HepG2 (cell line): ENCODE results near the gene CDH8. TPM values are rescaled to one million over a fixed set of nuclear protein-coding genes. Genes with fewer than 3 reads are reported as not detected.

Experiments
- ATAC-seq: fragments of 200-7000 bp; cut with Tn5 transposase; 3 replicates; pipeline ENCODE4 v1.9.1; 2020; ENCODE audit warnings: mild to moderate bottlenecking, moderate library complexity
- BruUV-seq: library from RNA; stranded (reverse); fragments of 400-500 nt; replicated peaks from 2 replicates; lab custom pipeline; 2021; lab: Mats Ljungman, UMichigan
- CTCF ChIA-PET: fragments of 300-600 bp; formaldehyde crosslinking; extraction: SDS; loops from one replicate; lab custom pipeline; 2021; ENCODE audit warnings: low total read pairs, inconsistent platforms, low intra/inter-chr PET ratio; lab: Yijun Ruan, JAX
- POLR2A ChIA-PET: fragments of 350-600 bp; sonication (Branson Sonifier 250); formaldehyde crosslinking; loops from one replicate; lab custom pipeline; 2020; ENCODE audit warnings: antibody characterized with exemption, inconsistent platforms; lab: Yijun Ruan, JAX
- DNase-seq: peaks from one replicate; pipeline ENCODE4 v3.0.0-alpha.2; 2015; ENCODE audit warnings: low spot score
- FAIRE-seq: peaks from 3 replicates; lab custom pipeline; 2011; peaks lifted over from hg19 to GRCh38; lab: Jason Lieb, UNC
- H2AFZ ChIP-seq: one replicate; pipeline ENCODE4 v1.6.1; 2011; ENCODE audit warnings: low read length, inconsistent platforms
- H3K27ac ChIP-seq: fragments of 300-600 bp; 3 replicates; pipeline ENCODE4 v1.8.0; 2011; ENCODE audit warnings: mixed run types, mild to moderate bottlenecking, mixed read lengths, low read length, inconsistent platforms; ENCODE audit not compliant: insufficient read depth; ENCODE audit errors: extremely low read length
- H3K27me3 ChIP-seq, 2 experiments: fragments of 200-600 bp in 1 of 2; 2 replicates in 1 of 2; 3 replicates in 1 of 2; pipeline versions ENCODE4 v1.6.0 to v1.8.0; 2011; ENCODE audit warnings: low read length in 2 of 2, mild to moderate bottlenecking in 2 of 2, moderate library complexity in 2 of 2, inconsistent platforms in 1 of 2; ENCODE audit not compliant: insufficient read depth in 2 of 2, control insufficient read depth in 1 of 2
- H3K36me3 ChIP-seq, 2 experiments: fragments of 200-600 bp in 1 of 2; replicated peaks in 1 of 2; 2 replicates in 1 of 2; 3 replicates in 1 of 2; pipeline versions ENCODE4 v1.5.1 to v1.8.0; 2011; ENCODE audit warnings: low read length in 2 of 2, inconsistent platforms in 1 of 2; ENCODE audit not compliant: insufficient read depth in 2 of 2, control insufficient read depth in 1 of 2
- H3K4me1 ChIP-seq: 2 replicates; pipeline ENCODE4 v1.5.1; 2012; ENCODE audit warnings: low read length, inconsistent platforms; ENCODE audit not compliant: insufficient read depth
- H3K4me2 ChIP-seq: 2 replicates; pipeline ENCODE4 v1.6.0; 2011; ENCODE audit warnings: low read depth, low read length, inconsistent platforms
- H3K4me3 ChIP-seq, 3 experiments: fragments of 200-600 bp in 1 of 3; sonication (generic), shearing (Covaris generic) in 1 of 3; replicated peaks in 1 of 3; 2 replicates each; pipeline ENCODE4 v1.5.1; 2011 to 2016; ENCODE audit warnings: low read length in 3 of 3, inconsistent platforms in 2 of 3, low read depth in 2 of 3, mild to moderate bottlenecking in 2 of 3, control low read depth in 1 of 3, mixed read lengths in 1 of 3; ENCODE audit not compliant: insufficient read depth in 1 of 3
- H3K79me2 ChIP-seq: one replicate; pipeline ENCODE4 v1.6.1; 2011; ENCODE audit warnings: low read length, inconsistent platforms; ENCODE audit not compliant: insufficient read depth
- H3K9ac ChIP-seq: 2 replicates; pipeline ENCODE4 v1.6.0; 2011; ENCODE audit warnings: mild to moderate bottlenecking, low read depth, low read length, inconsistent platforms; ENCODE audit not compliant: insufficient read depth
- H3K9me3 ChIP-seq: 2 replicates; pipeline ENCODE4 v1.5.1; 2012; ENCODE audit warnings: mild to moderate bottlenecking, low read length
- H4K20me1 ChIP-seq: 2 replicates; pipeline ENCODE4 v1.6.0; 2011; ENCODE audit warnings: inconsistent platforms, mild to moderate bottlenecking, low read length, moderate library complexity; ENCODE audit not compliant: insufficient read depth
- AKAP8 ChIP-seq: sonication (generic); formaldehyde crosslinking; IDR thresholded peaks from 2 replicates; pipeline ENCODE4 v1.5.1; 2020; ENCODE audit warnings: mild to moderate bottlenecking, missing genetic modification reagents
- CBX1 ChIP-seq: IDR thresholded peaks from one replicate; pipeline ENCODE4 v1.6.1; 2016; ENCODE audit warnings: antibody characterized with exemption, low read depth
- HDAC1 ChIP-seq: sonication (generic); formaldehyde crosslinking; IDR thresholded peaks from 2 replicates; pipeline ENCODE4 v1.5.1; 2020; ENCODE audit warnings: mild to moderate bottlenecking, missing genetic modification reagents
- MTERF4 ChIP-seq: sonication (generic); formaldehyde crosslinking; IDR thresholded peaks from 2 replicates; pipeline ENCODE4 v1.8.0; 2023; ENCODE audit warnings: mild to moderate bottlenecking, missing genetic modification reagents
- NFATC3 ChIP-seq: sonication (generic); formaldehyde crosslinking; IDR thresholded peaks from 2 replicates; pipeline ENCODE4 v1.5.1; 2020; ENCODE audit warnings: mild to moderate bottlenecking, missing genetic modification reagents
- PREB ChIP-seq: sonication (generic); formaldehyde crosslinking; IDR thresholded peaks from 2 replicates; pipeline ENCODE4 v1.4.0; 2020; ENCODE audit warnings: missing genetic modification reagents
- RARG ChIP-seq: sonication (generic); formaldehyde crosslinking; IDR thresholded peaks from 2 replicates; pipeline ENCODE4 v1.4.0; 2020; ENCODE audit warnings: low read depth, mild to moderate bottlenecking, missing genetic modification reagents
- SOX13 ChIP-seq, 3 experiments: fragments of 450-650 bp in 1 of 3; sonication (generic) in 1 of 3; formaldehyde crosslinking in 1 of 3; IDR thresholded peaks in 2 of 3; conservative IDR thresholded peaks in 1 of 3; 2 replicates each; pipeline versions ENCODE4 v1.5.0 to v1.6.1; 2016 to 2020; ENCODE audit warnings: antibody characterized with exemption in 1 of 3, mild to moderate bottlenecking in 1 of 3, missing compliant biosample characterization in 1 of 3, missing genetic modification reagents in 1 of 3, moderate library complexity in 1 of 3
- SOX6 ChIP-seq, 2 experiments: fragments of 450-650 bp in 1 of 2; sonication (generic) in 1 of 2; formaldehyde crosslinking in 1 of 2; IDR thresholded peaks; 2 replicates each; pipeline versions ENCODE4 v1.4.0 to v1.6.1; 2017 to 2020; ENCODE audit warnings: antibody characterized with exemption in 1 of 2, mild to moderate bottlenecking in 1 of 2, missing genetic modification reagents in 1 of 2
- WIZ ChIP-seq: sonication (generic); formaldehyde crosslinking; IDR thresholded peaks from 2 replicates; pipeline ENCODE4 v1.5.1; 2020; ENCODE audit warnings: mild to moderate bottlenecking, missing genetic modification reagents
- ZNF160 ChIP-seq: sonication (generic); formaldehyde crosslinking; IDR thresholded peaks from 2 replicates; pipeline ENCODE4 v1.8.0; 2022; ENCODE audit warnings: mild to moderate bottlenecking, inconsistent platforms, missing genetic modification reagents
- ZNF501 ChIP-seq: sonication (generic); formaldehyde crosslinking; IDR thresholded peaks from 2 replicates; pipeline ENCODE4 v1.5.1; 2020; ENCODE audit warnings: mild to moderate bottlenecking, moderate library complexity, missing genetic modification reagents
- WGBS: methylation state at CpG from one replicate; pipeline ENCODE4 v1.1.6; 2017; ENCODE audit warnings: low lambda C conversion rate; 5-methylcytosine and 5-hydroxymethylcytosine counted together
- in situ Hi-C: cut with HindIII; loops from 2 replicates; pipeline ENCODE4 v1.10.0; 2017; ENCODE audit warnings: low pct_unique_long_range_greater_than_20kb; ENCODE audit not compliant: extremely low pct_ligation_motif_present
- intact Hi-C: fragments of 100-400 bp; cut with micrococcal nuclease; formaldehyde crosslinking; loops from one replicate; pipeline ENCODE4 v1.10.0; 2022; ENCODE audit not compliant: unreplicated experiment
- polyA plus RNA-seq, 8 experiments: library from polyadenylated mRNA; depleted of rRNA in 3 of 8; stranded (reverse) in 7 of 8; unstranded in 1 of 8; fragments of >200 nt; fragmentation: Illumina TruSeq in 4 of 8; extraction: Trizol in 4 of 8; gene quantifications; 2 replicates each; pipeline versions ENCODE4 v1.2.1 to v1.2.3, GENCODE V29; 2011 to 2016; ENCODE audit warnings: low read depth in 4 of 8, missing spikeins in 1 of 8, mixed read lengths in 1 of 8; ENCODE audit not compliant: insufficient read depth in 1 of 8
- total RNA-seq, 5 experiments: library from RNA; depleted of rRNA; stranded (reverse); fragments of >200 nt; fragmentation: Illumina TruSeq; extraction: Trizol; gene quantifications; 2 replicates each; pipeline ENCODE4 v1.2.3, GENCODE V29; 2016; ENCODE audit warnings: low read depth in 1 of 5
- TF ChIP-seq, protein P1 (sequence below), 2 experiments: fragments of 450-650 bp in 1 of 2; sonication (generic) in 1 of 2; formaldehyde crosslinking; IDR thresholded peaks; 2 replicates each; pipeline versions ENCODE4 v1.5.0 to v1.8.0; 2020 to 2022; ENCODE audit warnings: mild to moderate bottlenecking in 1 of 2, missing genetic modification reagents in 1 of 2
- TF ChIP-seq, protein P2 (sequence below), 2 experiments: IDR thresholded peaks; 2 replicates each; pipeline ENCODE4 v1.6.1; 2011 to 2012; ENCODE audit warnings: low read length in 2 of 2, borderline replicate concordance in 1 of 2, low read depth in 1 of 2, mild to moderate bottlenecking in 1 of 2, moderate library complexity in 1 of 2
- TF ChIP-seq, protein P3 (sequence below): sonication (generic); formaldehyde crosslinking; IDR thresholded peaks from 2 replicates; pipeline ENCODE4 v1.4.0; 2020; ENCODE audit warnings: missing genetic modification reagents
- TF ChIP-seq, protein P4 (sequence below): sonication (generic); formaldehyde crosslinking; IDR thresholded peaks from 2 replicates; pipeline ENCODE4 v1.4.0; 2020; ENCODE audit warnings: missing genetic modification reagents

CDH8 gene
- total and polyA plus RNA-seq, 2 of the 13 experiments (the other 11 are each of a cell fraction or from before 2014, with no cell fraction given): not detected

DNA sequence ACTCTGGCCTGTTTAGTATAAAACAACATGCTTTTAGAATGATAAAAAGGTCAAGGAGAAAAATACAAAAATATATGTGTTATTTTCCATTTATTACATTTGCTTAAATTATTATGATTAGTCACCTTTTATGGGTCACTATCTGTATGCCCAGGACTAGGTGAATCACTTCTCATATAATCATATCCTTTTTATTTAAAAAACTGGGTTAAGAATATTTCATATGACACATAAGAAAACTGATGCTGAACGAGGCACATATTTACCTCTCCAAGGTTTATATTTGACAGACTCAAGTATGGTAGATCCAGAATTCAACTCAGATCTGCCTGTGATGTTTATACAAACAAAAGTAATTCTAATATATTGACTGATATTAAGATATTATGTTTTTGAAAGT is 134.5 kb downstream of the CDH8 start:
- no peak for ATAC-seq
- TF ChIP-seq SOX6 (IDR thresholded peaks at IDR 0.05) (no peak), SOX6 (CRISPR knock-in tag; IDR thresholded peaks at IDR 0.05) (no peak), PREB (CRISPR knock-in tag) (no peak), NFATC3 (CRISPR knock-in tag) (no peak), CBX1 (no peak), ZNF160 (no peak), HDAC1 (CRISPR knock-in tag) (no peak), WIZ (CRISPR knock-in tag) (no peak), SOX13 (IDR thresholded peaks at IDR 0.05) (no peak), SOX13 (CRISPR knock-in tag; conservative IDR thresholded peaks at IDR 0.05 in 1 of 2, IDR thresholded peaks at IDR 0.05 in 1 of 2) (no peak), AKAP8 (CRISPR knock-in tag) (no peak), MTERF4 (CRISPR knock-in tag) (no peak), RARG (CRISPR knock-in tag) (no peak), ZNF501 (CRISPR knock-in tag) (no peak)
- TF ChIP-seq, protein P1, sequence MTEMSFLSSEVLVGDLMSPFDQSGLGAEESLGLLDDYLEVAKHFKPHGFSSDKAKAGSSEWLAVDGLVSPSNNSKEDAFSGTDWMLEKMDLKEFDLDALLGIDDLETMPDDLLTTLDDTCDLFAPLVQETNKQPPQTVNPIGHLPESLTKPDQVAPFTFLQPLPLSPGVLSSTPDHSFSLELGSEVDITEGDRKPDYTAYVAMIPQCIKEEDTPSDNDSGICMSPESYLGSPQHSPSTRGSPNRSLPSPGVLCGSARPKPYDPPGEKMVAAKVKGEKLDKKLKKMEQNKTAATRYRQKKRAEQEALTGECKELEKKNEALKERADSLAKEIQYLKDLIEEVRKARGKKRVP (CRISPR knock-in tag; IDR thresholded peaks at IDR 0.05): no peak
- TF ChIP-seq, protein P2, sequence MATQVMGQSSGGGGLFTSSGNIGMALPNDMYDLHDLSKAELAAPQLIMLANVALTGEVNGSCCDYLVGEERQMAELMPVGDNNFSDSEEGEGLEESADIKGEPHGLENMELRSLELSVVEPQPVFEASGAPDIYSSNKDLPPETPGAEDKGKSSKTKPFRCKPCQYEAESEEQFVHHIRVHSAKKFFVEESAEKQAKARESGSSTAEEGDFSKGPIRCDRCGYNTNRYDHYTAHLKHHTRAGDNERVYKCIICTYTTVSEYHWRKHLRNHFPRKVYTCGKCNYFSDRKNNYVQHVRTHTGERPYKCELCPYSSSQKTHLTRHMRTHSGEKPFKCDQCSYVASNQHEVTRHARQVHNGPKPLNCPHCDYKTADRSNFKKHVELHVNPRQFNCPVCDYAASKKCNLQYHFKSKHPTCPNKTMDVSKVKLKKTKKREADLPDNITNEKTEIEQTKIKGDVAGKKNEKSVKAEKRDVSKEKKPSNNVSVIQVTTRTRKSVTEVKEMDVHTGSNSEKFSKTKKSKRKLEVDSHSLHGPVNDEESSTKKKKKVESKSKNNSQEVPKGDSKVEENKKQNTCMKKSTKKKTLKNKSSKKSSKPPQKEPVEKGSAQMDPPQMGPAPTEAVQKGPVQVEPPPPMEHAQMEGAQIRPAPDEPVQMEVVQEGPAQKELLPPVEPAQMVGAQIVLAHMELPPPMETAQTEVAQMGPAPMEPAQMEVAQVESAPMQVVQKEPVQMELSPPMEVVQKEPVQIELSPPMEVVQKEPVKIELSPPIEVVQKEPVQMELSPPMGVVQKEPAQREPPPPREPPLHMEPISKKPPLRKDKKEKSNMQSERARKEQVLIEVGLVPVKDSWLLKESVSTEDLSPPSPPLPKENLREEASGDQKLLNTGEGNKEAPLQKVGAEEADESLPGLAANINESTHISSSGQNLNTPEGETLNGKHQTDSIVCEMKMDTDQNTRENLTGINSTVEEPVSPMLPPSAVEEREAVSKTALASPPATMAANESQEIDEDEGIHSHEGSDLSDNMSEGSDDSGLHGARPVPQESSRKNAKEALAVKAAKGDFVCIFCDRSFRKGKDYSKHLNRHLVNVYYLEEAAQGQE (IDR thresholded peaks at IDR 0.05; ENCODE audit: borderline replicate concordance in 1 of 2, low read depth in 1 of 2, low read length in 2 of 2): no peak
- TF ChIP-seq, protein P3, sequence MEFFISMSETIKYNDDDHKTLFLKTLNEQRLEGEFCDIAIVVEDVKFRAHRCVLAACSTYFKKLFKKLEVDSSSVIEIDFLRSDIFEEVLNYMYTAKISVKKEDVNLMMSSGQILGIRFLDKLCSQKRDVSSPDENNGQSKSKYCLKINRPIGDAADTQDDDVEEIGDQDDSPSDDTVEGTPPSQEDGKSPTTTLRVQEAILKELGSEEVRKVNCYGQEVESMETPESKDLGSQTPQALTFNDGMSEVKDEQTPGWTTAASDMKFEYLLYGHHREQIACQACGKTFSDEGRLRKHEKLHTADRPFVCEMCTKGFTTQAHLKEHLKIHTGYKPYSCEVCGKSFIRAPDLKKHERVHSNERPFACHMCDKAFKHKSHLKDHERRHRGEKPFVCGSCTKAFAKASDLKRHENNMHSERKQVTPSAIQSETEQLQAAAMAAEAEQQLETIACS (CRISPR knock-in tag): no peak
- TF ChIP-seq, protein P4, sequence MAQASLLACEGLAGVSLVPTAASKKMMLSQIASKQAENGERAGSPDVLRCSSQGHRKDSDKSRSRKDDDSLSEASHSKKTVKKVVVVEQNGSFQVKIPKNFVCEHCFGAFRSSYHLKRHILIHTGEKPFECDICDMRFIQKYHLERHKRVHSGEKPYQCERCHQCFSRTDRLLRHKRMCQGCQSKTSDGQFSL (CRISPR knock-in tag): no peak

More for the DNA sequence above, 134.5 kb downstream of the CDH8 start:
- no peaks in the 10 kb centered on the region for H3K27me3 ChIP-seq
- no peaks in the 10 kb centered on the region for H3K9me3 ChIP-seq
- H2AFZ ChIP-seq: no peak overlapping the region
- H3K9ac ChIP-seq: no peak overlapping the region
- intact Hi-C loops: no loop called here
- H3K79me2 ChIP-seq: no peaks in the 10 kb centered on the region
- FAIRE-seq: no peak
- H3K36me3 ChIP-seq: no peaks in the 10 kb centered on the region
- no peaks in the 10 kb centered on the region for H4K20me1 ChIP-seq
- POLR2A ChIA-PET: no interaction called here
- in situ Hi-C loops: no loop called here
- 3% methylated on average over 1 of the region's 1 CpG for WGBS
- no peak overlapping the region for H3K4me2 ChIP-seq
- H3K4me1 ChIP-seq: no peaks in the 10 kb centered on the region
- no peak overlapping the region for H3K4me3 ChIP-seq
- H3K27ac ChIP-seq: no peak overlapping the region
- no peak for DNase-seq
- CTCF ChIA-PET: no interaction called here
- no TSS peak for BruUV-seq
